ENCODE results near the gene GUCA1C.

GUCA1C gene

GRCh38 chr3:108887777-108888176 is 65.9 kb downstream of the GUCA1C start:
- no peak for DNase-seq (ENCODE audit: low read depth)
- TF ChIP-seq CTCF (conservative IDR thresholded peaks at IDR 0.05; ENCODE audit: low read depth, low read length): no peak
- H3K4me3 ChIP-seq (ENCODE audit: low read depth, low read length): no peak overlapping the region

- no peak for TF ChIP-seq CTCF (conservative IDR thresholded peaks at IDR 0.05; ENCODE audit: low read depth, low read length)
- H3K4me3 ChIP-seq (ENCODE audit: low read depth, low read length): no peak overlapping the region
- no peak for DNase-seq (ENCODE audit: low read depth)
These were observed 66.6 kb downstream of the GUCA1C start for GRCh38 chr3:108887121-108887520.

GRCh38 chr3:108883373-108883772 is 70.3 kb downstream of the GUCA1C start:
- no peak for DNase-seq (ENCODE audit: low read depth)
- no peak for TF ChIP-seq CTCF (conservative IDR thresholded peaks at IDR 0.05; ENCODE audit: low read depth, low read length)

GRCh38 chr3:108882762-108883161 is 70.9 kb downstream of the GUCA1C start:
- no peak overlapping the region for H3K4me3 ChIP-seq (ENCODE audit: low read depth, low read length)
- DNase-seq (ENCODE audit: low read depth): no peak
- TF ChIP-seq CTCF (conservative IDR thresholded peaks at IDR 0.05; ENCODE audit: low read depth, low read length): no peak

More at GRCh38 chr3:108883373-108883772, 70.3 kb downstream of the GUCA1C start:
- no peak overlapping the region for H3K4me3 ChIP-seq (ENCODE audit: low read depth, low read length)

- no peak for DNase-seq (ENCODE audit: low read depth)
- H3K4me3 ChIP-seq (ENCODE audit: low read depth, low read length): no peak overlapping the region
- TF ChIP-seq CTCF (conservative IDR thresholded peaks at IDR 0.05; ENCODE audit: low read depth, low read length): peak; percentile 3
These were observed 73.8 kb downstream of the GUCA1C start for GRCh38 chr3:108879915-108880314.

GRCh38 chr3:108877901-108878300 is 75.8 kb downstream of the GUCA1C start:
- H3K4me3 ChIP-seq (ENCODE audit: low read depth, low read length): no peak overlapping the region
- no peak for DNase-seq (ENCODE audit: low read depth)
- TF ChIP-seq CTCF (conservative IDR thresholded peaks at IDR 0.05; ENCODE audit: low read depth, low read length): no peak

- no peak overlapping the region for H3K4me3 ChIP-seq (ENCODE audit: low read depth, low read length)
- no peak for DNase-seq (ENCODE audit: low read depth)
- TF ChIP-seq CTCF (conservative IDR thresholded peaks at IDR 0.05; ENCODE audit: low read depth, low read length): no peak
These were observed 89.9 kb downstream of the GUCA1C start for GRCh38 chr3:108863799-108864135.

All from choroid plexus epithelial cell (primary cell).